Esophagus squamous epithelium (tissue), 5 donors: Measurements from ENCODE around the gene LCE4A. TPM values are rescaled to one million over a fixed set of nuclear protein-coding genes. Genes with fewer than 3 reads are reported as not detected.

Experiments used
- DNase-seq: peaks from one replicate; lab custom pipeline; 2025; lab: John Stamatoyannopoulos, UW
- H3K27ac ChIP-seq, 4 donors: fragments of 200-600 bp; sonication (generic); one replicate each; pipeline ENCODE4 v1.5.1; 2016 to 2019; ENCODE audit warnings: mild to moderate bottlenecking in 1 of 4
- H3K27me3 ChIP-seq, 4 donors: fragments of 200-600 bp; sonication (generic); 1 replicate in 3 of 4; 2 replicates in 1 of 4; pipeline versions ENCODE4 v1.5.1 to v1.6.0; 2017 to 2021; ENCODE audit warnings: antibody characterized with exemption in 1 of 4
- H3K36me3 ChIP-seq, 3 donors: fragments of 200-600 bp; sonication (generic); one replicate each; pipeline ENCODE4 v1.5.1; 2016 to 2019
- H3K4me1 ChIP-seq, 3 donors: fragments of 200-600 bp; sonication (generic); one replicate each; pipeline ENCODE4 v1.5.1; 2017 to 2019
- H3K4me3 ChIP-seq, 4 donors: fragments of 200-600 bp; sonication (generic); 1 replicate in 3 of 4; 2 replicates in 1 of 4; pipeline ENCODE4 v1.5.1; 2016 to 2019; ENCODE audit warnings: mild to moderate bottlenecking in 2 of 4, moderate library complexity in 1 of 4
- H3K9me3 ChIP-seq, 3 donors: fragments of 200-600 bp; sonication (generic); one replicate each; pipeline ENCODE4 v1.5.1; 2016 to 2019
- POLR2A ChIP-seq, 4 donors: fragments of 450-650 bp; IDR thresholded peaks; one replicate each; pipeline ENCODE4 v1.6.1; 2017; ENCODE audit warnings: antibody characterized with exemption in 4 of 4, mild to moderate bottlenecking in 4 of 4, moderate library complexity in 3 of 4
- WGBS, 2 donors: methylation state at CpG; one replicate each; pipeline ENCODE4 v1.1.5; 2018; 5-methylcytosine and 5-hydroxymethylcytosine counted together
- intact Hi-C: fragments of 100-400 bp; cut with DNase I; formaldehyde crosslinking; loops from one replicate; pipeline ENCODE4 v1.15.0; 2022
- total RNA-seq, 4 donors: library from RNA; depleted of rRNA; stranded (reverse); fragments of >200 nt; gene quantifications; one replicate each; pipeline ENCODE4 v1.1.0, GENCODE V29; 2016
- TF ChIP-seq, protein P1 (sequence below), 6 experiments: fragments of 450-650 bp in 4 of 6; fragments of 200-600 bp in 2 of 6; sonication (generic) in 2 of 6; IDR thresholded peaks; one replicate each; pipeline ENCODE4 v1.5.1; 2016 to 2019; ENCODE audit warnings: antibody characterized with exemption in 6 of 6, mild to moderate bottlenecking in 4 of 6, moderate library complexity in 4 of 6
- donor health status: DM: yes; HTN: yes; CAD: no.

The LCE4A gene
- total RNA-seq, 4 donors from 2014 or later = not detected

DNA sequence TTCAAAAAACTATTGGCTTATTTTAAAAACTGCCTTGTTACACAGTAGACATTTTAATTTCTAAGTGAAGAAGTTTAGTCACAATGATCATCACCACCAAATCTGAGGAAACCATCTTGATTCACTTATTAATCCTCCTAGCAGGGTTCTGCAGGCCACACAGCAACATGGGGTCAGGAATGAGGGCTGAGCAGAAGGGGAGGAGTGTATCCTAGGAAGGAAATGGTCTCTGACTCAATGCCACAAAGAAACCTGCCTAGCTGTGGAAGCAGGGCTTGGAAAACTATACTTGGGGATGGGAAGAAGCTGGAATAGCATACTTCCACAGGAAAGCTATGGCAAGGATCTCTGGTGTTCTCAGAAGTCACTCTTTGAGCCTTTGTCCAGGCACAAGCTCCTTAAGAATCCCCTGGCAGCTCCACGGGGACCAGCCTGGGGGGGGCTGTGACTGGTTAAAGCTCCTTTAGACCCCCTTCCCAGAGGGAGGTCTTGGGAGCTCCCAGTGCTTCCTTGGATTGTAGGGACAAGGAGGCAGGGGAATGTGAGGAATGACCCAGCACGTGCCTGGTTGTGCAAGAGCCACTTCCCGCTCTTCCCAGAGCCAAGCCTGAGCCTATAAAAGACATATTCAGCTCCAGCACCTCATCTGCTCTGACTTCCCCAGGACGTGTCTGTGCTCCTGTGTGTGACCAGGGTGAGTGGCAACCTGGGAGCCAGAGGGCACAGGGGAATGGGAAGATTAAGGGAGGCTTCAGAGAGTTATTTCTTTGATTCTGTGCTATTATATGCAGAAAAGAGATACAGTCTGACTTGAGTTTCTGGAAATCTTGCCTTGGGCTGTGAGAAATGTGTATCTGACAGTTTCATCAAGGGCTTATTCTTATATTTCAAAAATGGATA is 10.0 kb upstream of the LCE4A start, which contains the start of gene LCE2A:
TSS of gene LCE2A (plus strand) at position 645 of the 900 bp plus-strand sequence. CDS start 557 bp downstream, outside the sequence.
- Histone ChIP-seq H3K36me3 (no peaks in the 10 kb centered on the region), H3K4me1 (no peaks in the 10 kb centered on the region), H3K27ac (no peak within 1 kb of the TSS), H3K4me3 (no peak within 1 kb of the TSS), H3K9me3 (no peaks in the 10 kb centered on the region), H3K27me3 (no peaks in the 10 kb centered on the region)
- intact Hi-C loops = no loop called here
- TF ChIP-seq, protein P1, sequence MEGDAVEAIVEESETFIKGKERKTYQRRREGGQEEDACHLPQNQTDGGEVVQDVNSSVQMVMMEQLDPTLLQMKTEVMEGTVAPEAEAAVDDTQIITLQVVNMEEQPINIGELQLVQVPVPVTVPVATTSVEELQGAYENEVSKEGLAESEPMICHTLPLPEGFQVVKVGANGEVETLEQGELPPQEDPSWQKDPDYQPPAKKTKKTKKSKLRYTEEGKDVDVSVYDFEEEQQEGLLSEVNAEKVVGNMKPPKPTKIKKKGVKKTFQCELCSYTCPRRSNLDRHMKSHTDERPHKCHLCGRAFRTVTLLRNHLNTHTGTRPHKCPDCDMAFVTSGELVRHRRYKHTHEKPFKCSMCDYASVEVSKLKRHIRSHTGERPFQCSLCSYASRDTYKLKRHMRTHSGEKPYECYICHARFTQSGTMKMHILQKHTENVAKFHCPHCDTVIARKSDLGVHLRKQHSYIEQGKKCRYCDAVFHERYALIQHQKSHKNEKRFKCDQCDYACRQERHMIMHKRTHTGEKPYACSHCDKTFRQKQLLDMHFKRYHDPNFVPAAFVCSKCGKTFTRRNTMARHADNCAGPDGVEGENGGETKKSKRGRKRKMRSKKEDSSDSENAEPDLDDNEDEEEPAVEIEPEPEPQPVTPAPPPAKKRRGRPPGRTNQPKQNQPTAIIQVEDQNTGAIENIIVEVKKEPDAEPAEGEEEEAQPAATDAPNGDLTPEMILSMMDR (IDR thresholded peaks at IDR 0.05) = no peak
- TF ChIP-seq POLR2A (IDR thresholded peaks at IDR 0.05) = no peak
- 0 to 54% methylated on average over 2 to 4 of the region's 4 CpGs for WGBS, 2 donors
- no peak for DNase-seq

DNA sequence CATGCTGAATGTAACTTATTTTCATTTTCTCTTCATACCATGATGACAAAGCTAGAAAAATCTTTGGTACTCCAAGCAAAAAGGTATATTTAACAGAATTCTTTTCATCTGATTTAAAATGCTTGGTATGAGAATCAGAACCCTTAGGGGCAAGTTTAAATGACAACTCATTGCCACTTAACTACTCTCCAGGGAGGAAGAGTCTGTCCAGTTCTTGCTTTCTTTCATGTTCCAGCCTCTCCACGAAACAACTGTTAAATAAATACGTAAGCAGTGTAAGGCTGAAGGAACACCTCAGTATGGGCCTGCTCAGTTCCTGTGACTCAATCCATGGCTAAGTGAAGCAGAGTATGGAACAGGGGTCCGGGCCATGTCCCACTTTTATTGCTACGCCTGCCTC is 8.2 kb upstream of the LCE4A start:
- TF ChIP-seq, protein P1 (IDR thresholded peaks at IDR 0.05) = no peak
- no peak for TF ChIP-seq POLR2A (IDR thresholded peaks at IDR 0.05)
- no peak for DNase-seq
- Histone ChIP-seq H3K4me1 (no peaks in the 10 kb centered on the region), H3K27ac (no peak overlapping the region), H3K27me3 (no peaks in the 10 kb centered on the region), H3K9me3 (no peaks in the 10 kb centered on the region), H3K4me3 (no peak overlapping the region), H3K36me3 (no peaks in the 10 kb centered on the region)
- intact Hi-C loops = no loop called here
- 75 to 80% methylated on average over 4 of the region's 4 CpGs for WGBS, 2 donors

DNA sequence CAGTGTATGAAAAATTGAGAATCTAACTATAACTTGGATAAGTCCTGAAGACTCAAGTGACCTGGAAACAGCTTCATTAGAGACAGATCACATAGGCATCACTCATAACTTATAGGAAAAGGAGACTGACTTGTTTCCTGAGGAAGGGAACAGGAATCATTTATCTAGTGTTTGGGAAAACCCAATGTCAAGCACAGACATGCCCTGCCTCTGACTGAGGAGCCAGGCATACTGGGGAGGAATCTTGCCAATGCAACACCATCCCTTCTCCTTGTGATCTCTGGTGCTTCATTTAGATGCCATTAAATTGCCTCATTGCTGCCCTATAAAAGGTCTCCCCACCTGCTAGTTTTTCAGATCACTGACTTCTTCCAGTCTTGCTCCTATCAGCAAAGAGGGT is 10.3 kb downstream of the LCE4A start:
- Histone ChIP-seq H3K9me3 (peaks cover 0 to 5% (median 0%) of the 10 kb centered on the region in 3 donors), H3K27ac (no peak overlapping the region), H3K4me1 (peaks cover 0 to 5% (median 0%) of the 10 kb centered on the region in 3 donors), H3K4me3 (no peak overlapping the region), H3K36me3 (no peaks in the 10 kb centered on the region), H3K27me3 (no peaks in the 10 kb centered on the region)
- intact Hi-C loops = no loop called here
- no peak for TF ChIP-seq POLR2A (IDR thresholded peaks at IDR 0.05)
- TF ChIP-seq, protein P1 (IDR thresholded peaks at IDR 0.05) = no peak
- DNase-seq = no peak

DNA sequence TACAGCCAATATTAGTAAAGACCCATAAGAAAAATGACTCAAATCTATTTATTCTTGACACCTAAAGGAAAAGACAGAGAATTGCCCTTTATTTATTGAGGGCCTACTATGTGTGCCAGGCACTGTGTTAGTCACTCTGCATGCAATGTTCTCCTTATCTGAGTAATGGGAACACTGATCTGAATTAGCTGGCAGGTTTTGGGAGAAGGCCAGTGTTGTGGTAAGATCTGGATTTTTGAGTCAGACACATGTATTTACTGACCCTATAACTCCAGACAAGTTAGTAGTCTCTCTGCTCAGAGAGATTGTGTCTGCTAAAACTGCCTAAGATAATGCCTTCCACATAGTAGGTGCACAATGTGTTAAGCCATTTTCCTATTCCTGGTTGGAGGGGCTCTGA is 17.3 kb downstream of the LCE4A start:
- H3K27me3 ChIP-seq = peaks cover 0 to 7% (median 0%) of the 10 kb centered on the region in 4 donors
- H3K9me3 ChIP-seq = no peaks in the 10 kb centered on the region
- H3K4me3 ChIP-seq = no peak overlapping the region
- H3K27ac ChIP-seq = no peak overlapping the region
- no peak for DNase-seq
- H3K36me3 ChIP-seq = no peaks in the 10 kb centered on the region
- H3K4me1 ChIP-seq = no peaks in the 10 kb centered on the region
- intact Hi-C loops = no loop called here
- TF ChIP-seq, protein P1 (IDR thresholded peaks at IDR 0.05) = no peak
- TF ChIP-seq POLR2A (IDR thresholded peaks at IDR 0.05) = no peak

DNA sequence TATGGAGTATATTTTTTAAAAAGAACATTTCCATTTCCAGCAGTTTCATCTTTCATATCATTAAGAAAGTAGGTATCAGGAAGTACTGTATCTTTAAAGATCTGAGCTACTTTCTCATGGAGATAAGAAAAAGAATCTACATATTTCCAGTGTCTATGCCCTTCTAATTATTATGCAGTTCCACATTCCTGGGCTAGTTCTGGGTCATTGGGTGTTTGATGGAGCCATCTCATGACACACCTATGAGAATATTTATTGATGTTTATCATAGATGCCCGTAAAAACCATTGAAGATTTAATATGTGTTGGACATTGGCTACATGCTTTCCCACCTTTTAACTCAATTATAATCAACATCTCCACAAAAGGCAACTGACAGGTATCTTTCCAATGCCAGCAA is 21.0 kb downstream of the LCE4A start:
- H3K4me1 ChIP-seq = no peaks in the 10 kb centered on the region
- H3K4me3 ChIP-seq = no peak overlapping the region
- intact Hi-C loops = no loop called here
- H3K9me3 ChIP-seq = no peaks in the 10 kb centered on the region
- peaks cover 0 to 7% (median 0%) of the 10 kb centered on the region in 4 donors for H3K27me3 ChIP-seq
- WGBS, 2 donors = 67 to 88% methylated on average over 1 of the region's 1 CpG
- TF ChIP-seq, protein P1 (IDR thresholded peaks at IDR 0.05) = no peak
- TF ChIP-seq POLR2A (IDR thresholded peaks at IDR 0.05) = no peak
- no peak for DNase-seq
- no peak overlapping the region for H3K27ac ChIP-seq
- H3K36me3 ChIP-seq = no peaks in the 10 kb centered on the region
